ENCODE data around the gene ZNF385B.

DNA sequence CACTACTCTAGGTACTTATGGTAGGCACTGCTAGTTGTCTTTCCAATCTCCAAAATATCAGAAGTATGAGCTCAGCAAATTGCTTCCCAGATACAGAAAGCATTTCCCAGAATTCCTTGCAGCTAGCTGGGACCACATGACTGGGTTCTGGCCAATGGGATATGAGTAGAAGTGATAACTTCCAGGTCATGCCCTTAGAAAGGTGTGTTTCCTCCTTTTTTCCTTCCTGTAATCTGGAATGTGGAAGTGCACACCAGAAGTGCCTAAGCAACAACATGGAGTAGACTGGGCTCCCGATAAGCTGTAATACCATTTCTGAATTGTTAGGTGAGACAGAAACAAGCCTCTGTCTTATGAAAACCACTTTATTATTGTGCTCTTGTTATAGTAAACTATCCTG, 279.8 kb downstream of the ZNF385B start:
- TF ChIP-seq POLR2A (IDR thresholded peaks at IDR 0.05; ENCODE audit: low read depth, low read length) (no peak), EGR1 (IDR thresholded peaks at IDR 0.05; ENCODE audit: borderline replicate concordance in 1 of 2, low read depth in 2 of 2, low read length in 2 of 2) (no peak), ZBTB4 (CRISPR knock-in tag; IDR thresholded peaks at IDR 0.05) (no peak), JUNB (IDR thresholded peaks at IDR 0.05) (no peak)
